ENCODE results near the gene FGFR2. TPM values are rescaled to one million over a fixed set of nuclear protein-coding genes. Genes with fewer than 3 reads are reported as not detected.

FGFR2 gene
- total RNA-seq, 4 donors from 2014 or later = 22.5 to 58.0 (median 44.4) TPM

- Histone ChIP-seq H3K36me3 (no peaks in the 10 kb centered on the region), H3K9me3 (no peaks in the 10 kb centered on the region), H3K27me3 (peaks cover 0 to 11% (median 0%) of the 10 kb centered on the region in 4 donors), H3K4me3 (no peak overlapping the region), H3K4me1 (peaks cover 7 to 64% (median 10%) of the 10 kb centered on the region in 3 donors), H3K27ac (peak overlapping the region in 1 of 4 donors; percentile 88)
- WGBS, 2 donors = 38 to 69% methylated on average over 1 to 6 of the region's 6 CpGs
- no peak for DNase-seq
- intact Hi-C loops (cut with DNase I) = no loop called here
- TF ChIP-seq, protein P1, sequence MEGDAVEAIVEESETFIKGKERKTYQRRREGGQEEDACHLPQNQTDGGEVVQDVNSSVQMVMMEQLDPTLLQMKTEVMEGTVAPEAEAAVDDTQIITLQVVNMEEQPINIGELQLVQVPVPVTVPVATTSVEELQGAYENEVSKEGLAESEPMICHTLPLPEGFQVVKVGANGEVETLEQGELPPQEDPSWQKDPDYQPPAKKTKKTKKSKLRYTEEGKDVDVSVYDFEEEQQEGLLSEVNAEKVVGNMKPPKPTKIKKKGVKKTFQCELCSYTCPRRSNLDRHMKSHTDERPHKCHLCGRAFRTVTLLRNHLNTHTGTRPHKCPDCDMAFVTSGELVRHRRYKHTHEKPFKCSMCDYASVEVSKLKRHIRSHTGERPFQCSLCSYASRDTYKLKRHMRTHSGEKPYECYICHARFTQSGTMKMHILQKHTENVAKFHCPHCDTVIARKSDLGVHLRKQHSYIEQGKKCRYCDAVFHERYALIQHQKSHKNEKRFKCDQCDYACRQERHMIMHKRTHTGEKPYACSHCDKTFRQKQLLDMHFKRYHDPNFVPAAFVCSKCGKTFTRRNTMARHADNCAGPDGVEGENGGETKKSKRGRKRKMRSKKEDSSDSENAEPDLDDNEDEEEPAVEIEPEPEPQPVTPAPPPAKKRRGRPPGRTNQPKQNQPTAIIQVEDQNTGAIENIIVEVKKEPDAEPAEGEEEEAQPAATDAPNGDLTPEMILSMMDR (IDR thresholded peaks at IDR 0.05) = no peak
- TF ChIP-seq POLR2A (IDR thresholded peaks at IDR 0.05) = no peak
These were observed 7.1 kb downstream of the FGFR2 start for GRCh38 chr10:121591186-121591585.

- Histone ChIP-seq H3K4me1 (peaks cover 7 to 59% (median 8%) of the 10 kb centered on the region in 3 donors), H3K36me3 (no peaks in the 10 kb centered on the region), H3K4me3 (no peak overlapping the region), H3K9me3 (no peaks in the 10 kb centered on the region), H3K27ac (peak overlapping the region in 1 of 4 donors; percentile 88), H3K27me3 (peaks cover 0 to 7% (median 0%) of the 10 kb centered on the region in 4 donors)
- intact Hi-C loops (cut with DNase I) = no loop called here
- no peak for TF ChIP-seq POLR2A (IDR thresholded peaks at IDR 0.05)
- TF ChIP-seq, protein P1 (IDR thresholded peaks at IDR 0.05) = no peak
- 80 to 88% methylated on average over 8 to 9 of the region's 9 CpGs for WGBS, 2 donors
- DNase-seq = no peak
These were observed 7.5 kb downstream of the FGFR2 start for GRCh38 chr10:121590772-121591171.

DNA sequence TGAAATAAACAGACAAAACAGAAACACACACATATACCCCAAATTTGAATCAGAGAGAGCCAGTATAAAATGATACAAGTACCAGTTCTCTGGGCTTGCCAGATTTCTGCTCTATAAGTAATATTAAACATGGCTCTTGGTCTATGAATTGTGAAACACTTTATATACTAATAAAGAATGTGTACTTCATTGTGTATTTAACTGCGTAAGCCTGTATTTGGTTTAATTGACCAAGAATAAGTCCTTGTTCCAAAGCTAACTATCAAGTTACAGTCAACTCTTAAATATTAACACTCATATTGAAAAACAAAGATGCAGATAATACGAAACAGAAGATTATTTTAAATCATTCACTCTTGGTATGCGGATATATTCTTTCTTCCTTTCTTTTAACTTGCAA is 8.7 kb downstream of the FGFR2 start:
- no peak overlapping the region for H3K27ac ChIP-seq
- H3K27me3 ChIP-seq = no peaks in the 10 kb centered on the region
- TF ChIP-seq POLR2A (IDR thresholded peaks at IDR 0.05) = no peak
- TF ChIP-seq, protein P1 (IDR thresholded peaks at IDR 0.05) = no peak
- no peak overlapping the region for H3K4me3 ChIP-seq
- intact Hi-C loops (cut with DNase I) = no loop called here
- no peaks in the 10 kb centered on the region for H3K9me3 ChIP-seq
- no peaks in the 10 kb centered on the region for H3K36me3 ChIP-seq
- WGBS, 2 donors = 59 to 64% methylated on average over 3 of the region's 3 CpGs
- DNase-seq = no peak
- H3K4me1 ChIP-seq = peaks cover 5 to 47% (median 5%) of the 10 kb centered on the region in 3 donors

DNA sequence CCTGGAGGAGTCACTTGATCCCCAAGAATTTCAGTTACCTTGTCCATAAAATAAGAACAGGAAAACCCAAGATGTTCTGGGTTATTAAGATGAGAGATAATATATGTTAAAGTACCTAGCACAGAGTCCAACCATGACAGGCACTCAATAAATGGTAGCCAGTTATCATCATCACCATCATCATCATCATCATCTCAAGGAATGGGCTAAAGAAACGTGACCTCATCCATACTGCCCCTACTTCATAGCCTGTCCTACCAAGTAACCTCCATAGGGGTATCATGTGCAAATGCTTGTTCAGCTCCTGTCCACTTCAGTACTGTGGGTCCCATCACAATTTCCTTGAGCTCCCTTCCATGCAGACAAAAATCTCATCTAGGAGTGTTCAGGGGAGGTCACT is 14.4 kb downstream of the FGFR2 start:
- H3K27me3 ChIP-seq = no peaks in the 10 kb centered on the region
- H3K36me3 ChIP-seq = no peaks in the 10 kb centered on the region
- WGBS, 2 donors = 88 to 100% methylated on average over 1 of the region's 1 CpG
- peaks cover 8 to 25% (median 17%) of the 10 kb centered on the region in 3 donors for H3K4me1 ChIP-seq
- intact Hi-C loops (cut with DNase I) = no loop called here
- no peak overlapping the region for H3K4me3 ChIP-seq
- no peaks in the 10 kb centered on the region for H3K9me3 ChIP-seq
- H3K27ac ChIP-seq = no peak overlapping the region
- DNase-seq = no peak
- TF ChIP-seq, protein P1 (IDR thresholded peaks at IDR 0.05) = no peak
- TF ChIP-seq POLR2A (IDR thresholded peaks at IDR 0.05) = no peak

- Histone ChIP-seq H3K27me3 (no peaks in the 10 kb centered on the region), H3K36me3 (no peaks in the 10 kb centered on the region), H3K4me3 (no peak overlapping the region), H3K9me3 (no peaks in the 10 kb centered on the region), H3K4me1 (peaks cover 8 to 31% (median 21%) of the 10 kb centered on the region in 3 donors), H3K27ac (no peak overlapping the region)
- no peak for DNase-seq
- intact Hi-C loops (cut with DNase I) = no loop called here
- 74 to 79% methylated on average over 4 to 6 of the region's 6 CpGs for WGBS, 2 donors
- TF ChIP-seq POLR2A (IDR thresholded peaks at IDR 0.05) = no peak
- TF ChIP-seq, protein P1 (IDR thresholded peaks at IDR 0.05) = no peak
These were observed 15.0 kb downstream of the FGFR2 start for GRCh38 chr10:121583258-121583657.
